ENCODE data around the gene SKIL.
"Not testable (repeated sequence)": the region's sequence is repeated elsewhere in the genome, so short reads cannot be mapped to it uniquely, and the experiment has no call there.

The SKIL gene, protein sequence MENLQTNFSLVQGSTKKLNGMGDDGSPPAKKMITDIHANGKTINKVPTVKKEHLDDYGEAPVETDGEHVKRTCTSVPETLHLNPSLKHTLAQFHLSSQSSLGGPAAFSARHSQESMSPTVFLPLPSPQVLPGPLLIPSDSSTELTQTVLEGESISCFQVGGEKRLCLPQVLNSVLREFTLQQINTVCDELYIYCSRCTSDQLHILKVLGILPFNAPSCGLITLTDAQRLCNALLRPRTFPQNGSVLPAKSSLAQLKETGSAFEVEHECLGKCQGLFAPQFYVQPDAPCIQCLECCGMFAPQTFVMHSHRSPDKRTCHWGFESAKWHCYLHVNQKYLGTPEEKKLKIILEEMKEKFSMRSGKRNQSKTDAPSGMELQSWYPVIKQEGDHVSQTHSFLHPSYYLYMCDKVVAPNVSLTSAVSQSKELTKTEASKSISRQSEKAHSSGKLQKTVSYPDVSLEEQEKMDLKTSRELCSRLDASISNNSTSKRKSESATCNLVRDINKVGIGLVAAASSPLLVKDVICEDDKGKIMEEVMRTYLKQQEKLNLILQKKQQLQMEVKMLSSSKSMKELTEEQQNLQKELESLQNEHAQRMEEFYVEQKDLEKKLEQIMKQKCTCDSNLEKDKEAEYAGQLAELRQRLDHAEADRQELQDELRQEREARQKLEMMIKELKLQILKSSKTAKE
- 91.9 to 252 reads per million in 2 donors for total RNA-seq

DNA sequence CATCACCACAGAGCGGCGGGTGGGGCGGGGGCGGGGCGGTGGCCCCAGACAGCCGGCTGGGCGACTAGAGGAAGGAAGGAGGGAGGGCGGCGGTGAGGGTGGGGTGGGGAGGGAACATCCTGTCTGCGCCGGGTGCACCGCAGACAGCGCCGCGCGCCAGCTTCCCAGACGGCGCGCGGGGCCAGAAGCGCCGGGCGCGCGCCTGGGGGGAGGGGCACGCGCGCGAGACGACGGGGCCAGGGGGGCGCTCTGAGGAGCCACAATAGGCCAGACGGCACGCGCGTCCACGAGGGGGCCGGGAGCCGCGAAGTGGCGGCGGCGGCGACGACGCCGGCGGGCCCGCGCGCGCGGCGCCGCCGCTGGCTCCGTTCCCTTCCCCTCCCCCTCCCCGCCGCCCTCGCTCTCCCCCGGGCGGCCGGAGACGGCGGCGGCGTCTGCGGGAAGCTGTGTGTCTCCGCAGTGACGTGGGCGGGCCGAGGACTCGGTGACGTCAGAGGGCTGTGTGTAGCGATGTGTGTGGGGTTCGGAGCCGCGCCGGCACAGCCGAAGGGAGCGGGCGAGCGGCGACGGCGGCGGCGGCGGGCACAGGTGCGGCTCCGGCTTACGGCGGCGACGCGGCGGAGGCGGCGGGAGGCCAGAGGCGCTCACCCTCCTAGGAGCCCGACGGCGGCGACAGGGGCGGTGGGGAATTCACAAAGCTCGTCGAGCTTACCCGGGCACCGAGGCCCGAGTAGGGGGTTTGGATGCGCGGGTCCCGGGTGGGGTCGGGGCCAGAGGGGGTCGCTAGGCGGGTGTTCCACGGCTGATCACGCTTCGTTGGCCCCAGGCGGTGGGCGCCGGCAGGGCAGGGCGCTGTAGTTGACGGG lies at the start of gene SKIL:
SKIL (plus strand) TSS at position 540 of the 866 bp plus-strand sequence. CDS start 2,617 bp downstream, outside the sequence.
- DNase-seq: peak; percentile 97

DNA sequence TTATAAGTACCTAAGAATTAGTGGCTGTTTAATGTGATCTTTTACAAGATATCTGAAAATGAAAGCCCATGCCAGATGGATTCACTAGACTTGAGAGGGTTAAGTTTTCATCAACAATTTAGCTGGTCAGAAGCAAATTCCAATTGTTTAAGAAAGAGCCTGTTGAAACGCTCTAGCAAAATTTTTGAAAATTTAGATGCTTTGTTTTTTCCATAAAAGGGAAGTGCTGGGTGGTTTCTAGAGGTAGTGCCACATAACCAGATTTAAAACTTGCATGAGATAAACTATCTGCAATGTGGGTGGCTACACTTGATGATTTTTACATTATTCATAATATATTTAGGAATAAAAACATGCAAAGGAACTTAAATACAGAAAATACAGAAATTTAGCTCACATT lies 48.5 kb upstream of the SKIL start:
- no peak for DNase-seq

DNA sequence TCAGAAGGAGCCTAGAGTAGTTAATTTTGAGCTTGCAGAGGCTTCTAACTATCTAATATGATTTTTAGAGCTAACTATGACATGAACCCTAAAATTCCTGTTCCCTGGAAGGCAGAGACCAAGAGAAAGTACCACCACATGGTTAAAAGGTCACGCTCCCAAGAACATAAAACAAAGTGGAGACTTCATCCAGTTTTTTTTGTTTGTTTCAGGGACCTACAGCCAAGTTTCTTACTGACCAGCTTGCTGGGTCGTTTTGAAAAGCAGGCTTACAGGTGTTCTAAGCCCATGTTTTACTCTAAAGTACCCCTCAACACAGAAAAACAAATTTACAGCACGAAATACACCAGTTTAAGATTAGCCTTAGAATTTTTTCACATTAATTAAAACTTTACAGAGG lies 39.6 kb upstream of the SKIL start:
- DNase-seq: no peak

DNA sequence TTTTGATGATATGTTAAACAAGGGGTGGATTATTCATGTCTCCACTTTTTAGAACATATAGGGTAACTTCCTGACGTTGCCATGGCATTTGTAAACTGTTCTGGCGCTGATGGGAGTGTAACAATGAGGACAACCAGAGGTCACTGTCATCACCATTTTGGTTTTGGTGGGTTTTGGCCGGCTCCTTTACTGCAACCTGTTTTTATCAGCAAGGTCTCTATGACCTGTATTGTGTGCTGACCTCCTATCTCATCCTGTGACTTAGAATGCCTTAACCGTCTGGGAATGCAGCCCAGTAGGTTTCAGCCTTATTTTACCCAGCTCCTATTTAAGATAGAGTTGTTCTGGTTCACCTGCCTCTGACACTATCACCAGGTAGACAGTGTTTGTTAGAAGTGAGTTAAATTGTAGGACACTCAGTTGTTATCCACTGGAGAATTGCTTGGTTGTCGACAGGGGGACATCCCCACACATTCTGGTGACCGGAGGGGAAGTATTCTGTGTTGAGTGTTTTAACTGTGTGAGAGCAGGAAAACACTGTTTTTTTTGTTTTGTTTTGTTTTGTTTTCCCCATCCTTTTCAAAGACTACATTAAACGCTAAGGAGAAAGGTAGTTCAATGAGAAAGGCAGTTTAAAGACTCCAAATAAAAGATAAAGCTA lies 36.9 kb upstream of the SKIL start:
- DNase-seq: no peak

DNA sequence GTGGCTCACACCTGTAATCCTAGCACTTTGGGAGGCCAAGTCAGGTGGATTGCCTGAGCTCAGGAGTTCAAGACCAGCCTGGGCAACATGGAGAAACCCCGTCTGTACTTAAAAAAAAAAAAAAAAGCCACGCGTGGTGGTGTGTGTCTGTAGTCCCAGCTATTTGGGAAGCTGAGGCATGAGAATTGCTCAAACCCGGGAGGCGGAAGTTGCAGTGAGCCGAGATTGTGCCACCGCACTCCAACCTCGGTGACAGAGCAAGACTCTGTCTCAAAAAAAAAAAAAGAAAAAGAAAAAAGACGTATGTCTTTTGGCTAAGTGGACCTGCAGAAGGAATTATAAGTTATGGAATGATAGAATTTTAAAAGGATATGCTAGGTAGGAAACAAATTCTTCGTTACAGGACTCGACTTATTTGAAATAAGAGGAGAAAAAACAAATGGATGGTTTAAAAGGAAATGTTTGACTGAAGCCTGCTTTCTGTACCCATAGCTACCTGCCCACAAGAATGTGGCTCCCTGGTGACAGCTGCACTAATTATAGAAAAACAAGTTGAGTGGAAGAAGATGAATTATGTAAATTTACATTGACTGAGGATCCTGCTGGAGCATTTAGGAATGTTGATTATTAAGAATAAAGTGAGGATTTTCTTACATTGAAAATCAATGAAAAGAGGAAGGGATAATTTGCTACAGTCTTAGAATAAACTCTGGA lies 36.0 kb upstream of the SKIL start:
- no peak for DNase-seq

DNA sequence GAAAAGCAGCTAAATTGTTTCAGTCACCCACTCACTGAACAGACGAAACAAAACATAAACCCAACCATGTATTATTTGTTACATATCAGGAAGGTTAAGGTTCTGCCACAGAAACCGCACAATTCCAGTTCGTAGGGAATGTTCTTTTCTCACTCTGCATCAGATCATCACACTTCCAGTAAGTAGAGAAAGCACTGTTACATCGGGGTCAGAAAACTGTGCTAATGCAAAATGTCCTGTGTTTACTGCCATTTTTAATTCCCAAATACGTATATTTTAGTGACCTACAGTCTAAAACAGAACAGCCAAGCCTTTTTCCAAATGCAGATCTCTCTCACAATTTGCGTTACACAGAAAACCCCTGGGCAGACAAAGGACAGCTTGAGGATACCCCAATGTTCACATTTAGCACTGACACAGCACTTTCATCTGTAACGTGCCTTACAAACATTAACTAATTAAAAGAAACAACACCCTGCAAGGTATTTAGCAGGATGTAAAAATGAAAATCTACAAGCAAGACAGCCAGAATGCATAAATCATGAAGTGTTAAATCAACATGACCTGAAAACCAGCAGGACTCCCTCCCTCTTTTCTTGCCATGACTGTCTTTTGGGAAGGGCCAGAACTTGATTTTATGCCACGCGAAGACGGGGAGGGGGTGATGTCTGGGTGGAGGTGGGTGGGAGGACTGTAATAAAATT lies 34.8 kb upstream of the SKIL start:
- DNase-seq: no peak

DNA sequence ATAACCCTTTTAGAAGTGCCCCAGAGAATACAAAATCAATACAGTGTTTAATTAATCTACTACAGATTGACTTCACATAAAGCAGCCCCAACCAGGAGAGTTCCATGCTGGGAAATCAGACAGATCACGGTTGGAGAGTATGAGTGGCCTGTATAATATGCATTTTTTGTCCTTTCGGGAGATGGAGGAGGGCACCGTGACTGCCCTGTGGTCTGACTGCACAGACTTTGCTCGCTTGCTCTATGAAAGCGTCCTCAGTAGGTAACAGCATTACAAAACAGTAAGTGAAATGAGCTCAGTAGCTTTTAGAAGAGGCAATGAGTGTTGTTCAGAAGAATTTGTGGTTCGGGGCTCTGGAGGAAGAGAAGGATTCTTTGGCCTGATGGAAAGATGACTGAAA lies 34.2 kb upstream of the SKIL start:
- no peak for DNase-seq

DNA sequence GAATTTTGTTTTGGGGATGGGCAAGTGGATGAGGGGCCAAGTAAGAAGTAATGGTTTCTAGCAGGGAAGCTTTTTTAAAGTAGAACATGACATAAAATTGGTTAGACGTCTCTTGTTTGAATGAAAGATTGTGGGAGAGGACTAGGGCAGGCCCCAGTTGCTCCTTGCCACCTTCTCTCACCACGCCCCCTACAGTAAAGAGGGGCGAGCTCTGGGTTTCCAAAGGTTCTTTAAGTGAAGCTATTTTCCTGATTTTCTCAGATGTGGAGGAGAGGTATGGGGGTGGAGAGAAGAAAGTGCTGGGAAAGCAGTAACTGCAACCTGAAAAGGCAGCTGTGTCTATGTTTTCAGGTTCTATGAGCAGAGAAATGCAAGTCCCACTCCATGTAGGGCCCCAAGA lies 32.6 kb upstream of the SKIL start:
- no peak for DNase-seq

DNA sequence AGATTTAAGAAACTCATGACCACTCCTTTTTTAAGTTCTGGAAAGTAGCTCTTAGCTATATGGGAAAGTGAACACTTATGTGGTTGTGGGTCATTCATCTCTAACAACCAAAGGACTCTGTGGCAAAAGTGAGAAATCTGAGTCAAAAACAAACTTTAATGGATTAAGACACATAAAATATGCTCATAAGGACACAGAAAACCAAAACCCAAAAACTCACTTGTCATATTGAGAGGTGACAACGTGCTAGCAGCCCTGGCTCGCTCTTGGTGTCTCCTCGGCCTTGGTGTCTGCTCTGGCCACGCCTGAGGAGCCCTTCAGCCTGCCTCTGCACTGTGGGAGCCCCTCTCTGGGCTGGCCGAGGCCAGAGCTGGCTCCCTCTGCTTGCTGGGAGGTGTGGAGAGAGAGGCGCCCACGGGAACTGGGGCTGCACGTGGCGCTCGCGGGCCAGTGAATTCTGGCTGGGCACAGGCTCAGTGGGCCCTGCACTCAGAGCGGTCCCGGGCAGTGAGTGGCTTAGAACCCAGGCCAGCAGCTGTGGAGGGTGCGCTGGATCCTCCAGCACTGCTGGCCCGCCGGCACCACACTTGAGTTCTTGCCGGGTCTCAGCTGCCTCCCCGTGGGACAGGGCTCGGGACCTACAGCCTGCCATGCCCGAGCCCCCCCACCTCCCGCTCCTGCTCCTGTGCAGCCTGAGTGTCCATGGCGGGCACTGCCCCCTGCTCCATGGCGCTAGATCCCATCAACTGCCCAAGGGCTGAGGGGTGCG lies 30.3 kb upstream of the SKIL start:
- DNase-seq: no peak

DNA sequence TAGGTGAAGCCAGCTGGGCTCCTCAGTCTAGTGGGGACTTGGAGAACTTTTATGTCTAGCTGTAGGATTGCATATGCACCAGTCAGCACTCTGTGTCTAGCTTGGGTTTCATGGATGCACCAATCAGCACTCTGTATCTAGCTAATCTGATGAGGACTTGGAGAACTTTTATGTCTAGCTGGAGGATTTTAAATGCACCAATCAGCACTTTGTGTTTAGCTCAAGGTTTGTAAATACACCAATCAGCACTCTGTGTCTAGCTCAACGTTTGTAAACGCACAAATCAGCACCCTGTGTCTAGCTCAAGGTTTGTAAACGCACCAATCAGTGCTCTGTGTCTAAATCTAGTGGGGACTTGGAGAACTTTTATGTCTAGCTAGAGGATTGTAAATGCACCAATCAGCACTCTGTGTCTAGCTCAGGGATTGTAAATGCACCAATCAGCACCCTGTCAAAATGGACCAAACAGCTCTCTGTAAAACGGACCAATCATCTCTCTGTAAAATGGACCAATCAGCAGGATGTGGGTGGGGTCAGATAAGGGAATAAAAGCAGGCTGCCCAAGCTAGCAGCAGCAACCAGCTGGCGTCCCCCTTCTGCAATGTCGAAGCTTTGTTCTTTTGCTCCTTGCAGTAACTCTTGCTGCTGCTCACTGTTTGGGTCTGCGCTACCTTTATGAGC lies 29.5 kb upstream of the SKIL start:
- not testable (repeated sequence) for DNase-seq

DNA sequence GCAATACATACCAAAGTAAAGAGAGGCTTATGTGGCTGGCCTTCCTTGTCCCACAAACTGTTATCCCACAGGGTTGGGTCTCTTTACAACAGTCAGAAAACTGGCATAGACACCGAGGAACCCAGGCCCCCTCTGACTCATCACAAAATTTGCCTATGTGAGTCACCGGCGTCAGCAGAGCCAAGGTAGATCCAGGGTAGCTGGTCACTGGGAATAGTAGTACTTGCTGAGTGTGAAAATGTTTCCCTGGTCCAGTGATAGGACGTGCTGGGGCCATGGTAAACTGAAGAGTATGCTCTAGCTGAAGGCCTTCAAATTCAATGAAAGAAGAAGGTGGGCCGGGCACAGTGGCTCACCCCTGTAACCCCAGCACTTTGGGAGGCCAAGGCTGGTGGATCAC lies 27.1 kb upstream of the SKIL start:
- DNase-seq: no peak

DNA sequence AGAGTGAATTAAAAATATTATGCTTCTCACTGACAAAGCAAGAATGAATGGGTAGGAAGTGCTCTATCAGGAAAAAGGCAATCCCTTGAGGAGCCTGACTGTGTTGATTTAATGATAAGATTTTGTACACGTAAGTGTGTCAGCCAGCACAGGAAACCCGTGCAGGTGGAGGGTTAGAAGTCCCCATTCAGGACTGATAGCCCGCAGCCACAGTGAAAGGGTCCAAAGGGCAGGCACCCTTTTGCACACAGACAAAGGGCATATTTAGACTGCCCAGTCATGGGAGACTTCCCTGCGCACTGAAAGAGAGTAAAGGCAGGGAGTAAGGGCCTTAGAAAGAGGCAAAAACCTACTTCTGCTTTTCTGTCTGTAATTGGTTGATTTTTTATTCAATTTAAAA lies 26.4 kb upstream of the SKIL start:
- no peak for DNase-seq

DNA sequence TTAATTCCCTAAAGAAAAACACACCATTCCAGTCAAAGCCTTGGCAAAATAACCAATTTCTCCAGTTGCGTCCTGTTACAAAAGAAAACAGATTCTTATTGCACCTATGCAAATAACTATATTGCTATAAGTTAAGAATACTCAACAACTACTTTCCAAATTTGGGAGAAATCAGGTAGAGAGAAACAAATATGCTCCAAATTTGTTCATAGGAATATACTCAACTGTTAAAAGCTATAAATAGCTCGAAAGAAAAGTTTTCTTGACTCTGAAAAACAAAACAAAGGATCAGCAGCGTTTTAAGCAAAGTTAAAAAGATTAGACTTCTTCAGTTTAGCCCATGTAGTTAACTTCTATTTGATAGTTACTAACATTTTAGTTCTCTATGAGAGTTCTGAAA lies 20.1 kb upstream of the SKIL start:
- DNase-seq: no peak

DNA sequence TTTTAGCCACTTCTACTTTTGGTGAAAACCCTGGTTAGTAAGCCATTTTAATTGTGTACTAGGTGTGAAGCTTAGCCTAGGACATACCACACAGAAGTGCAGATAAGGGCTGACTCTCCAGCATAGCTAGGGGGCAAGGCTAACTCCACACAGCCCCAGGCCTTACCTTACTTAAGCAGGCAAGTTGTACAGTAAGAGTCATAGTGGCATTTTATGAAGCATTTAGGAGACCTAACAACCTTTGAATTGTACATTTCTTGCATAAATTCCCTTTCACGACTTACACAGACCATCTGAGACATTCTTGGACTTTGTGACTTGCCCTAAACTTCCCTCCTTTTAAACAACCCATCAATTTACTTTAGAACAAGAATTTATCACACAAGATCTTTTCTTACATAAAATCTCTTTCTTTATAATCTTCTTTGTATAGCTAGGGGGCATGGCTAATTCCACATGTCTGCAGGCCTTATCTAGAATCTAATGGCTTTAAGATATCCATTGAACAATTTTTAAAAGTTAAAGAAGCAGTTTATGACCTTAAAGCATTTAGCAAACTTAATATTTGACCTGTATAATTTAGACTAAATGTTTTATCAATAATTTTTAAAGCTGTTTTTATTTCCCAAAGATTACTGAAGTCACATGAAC lies 18.7 kb upstream of the SKIL start:
- DNase-seq: no peak

DNA sequence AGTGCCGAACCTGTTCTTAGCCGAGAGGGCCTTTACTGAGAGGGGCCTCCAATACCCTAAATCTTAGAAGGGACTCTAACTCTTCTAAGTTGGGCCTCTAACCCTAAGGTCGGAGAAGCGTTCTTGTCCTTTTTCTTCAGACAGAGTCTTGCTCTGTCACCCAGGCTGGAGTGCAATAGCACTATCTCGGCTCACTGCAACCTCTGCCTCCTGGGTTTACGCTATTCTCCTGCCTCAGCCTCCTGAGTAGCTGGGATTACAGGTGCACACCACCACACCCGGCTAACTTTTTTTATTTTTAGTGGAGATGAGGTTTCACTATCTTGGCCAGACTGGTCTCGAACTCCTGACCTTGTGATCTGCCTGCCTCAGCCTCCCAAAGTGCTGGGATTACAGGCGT lies 15.2 kb upstream of the SKIL start:
- not testable (repeated sequence) for DNase-seq

DNA sequence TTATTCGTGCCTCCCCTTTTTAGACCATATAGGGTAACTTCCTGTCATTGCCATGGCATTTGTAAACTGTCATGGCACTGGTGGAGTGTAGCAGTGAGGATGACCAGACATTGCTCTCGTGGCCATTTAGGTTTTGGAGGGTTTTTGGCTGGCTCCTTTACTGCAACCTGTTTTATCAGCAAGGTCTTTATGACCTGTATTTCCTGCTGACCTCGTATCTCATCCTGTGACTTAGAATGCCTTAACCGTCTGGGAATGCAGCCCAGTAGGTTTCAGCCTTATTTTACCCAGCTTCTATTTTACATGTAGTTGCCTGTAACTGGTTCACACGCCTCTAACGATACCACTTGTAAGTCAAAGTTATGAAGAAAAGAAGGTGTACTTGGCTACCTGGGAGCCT lies 13.7 kb upstream of the SKIL start:
- not testable (repeated sequence) for DNase-seq

DNA sequence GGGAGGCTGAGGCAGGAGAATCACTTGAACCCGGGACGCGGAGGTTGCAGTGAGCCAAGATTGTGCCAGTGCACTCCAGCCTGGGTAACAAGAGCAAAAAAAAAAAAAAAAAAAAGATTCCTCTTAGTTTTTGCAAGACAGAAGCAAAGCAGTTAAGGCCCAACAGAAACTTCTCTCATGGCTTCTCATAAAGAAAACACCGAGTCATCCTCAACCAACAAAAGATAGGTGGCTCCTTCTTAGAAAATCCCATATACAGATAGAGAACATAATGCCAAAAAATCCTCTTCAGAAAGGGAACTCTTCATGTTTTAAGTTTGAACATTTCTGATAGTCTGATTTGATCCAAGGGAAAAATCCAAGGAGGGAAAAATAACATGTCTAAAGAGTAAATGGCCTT lies 12.5 kb upstream of the SKIL start:
- no peak for DNase-seq

DNA sequence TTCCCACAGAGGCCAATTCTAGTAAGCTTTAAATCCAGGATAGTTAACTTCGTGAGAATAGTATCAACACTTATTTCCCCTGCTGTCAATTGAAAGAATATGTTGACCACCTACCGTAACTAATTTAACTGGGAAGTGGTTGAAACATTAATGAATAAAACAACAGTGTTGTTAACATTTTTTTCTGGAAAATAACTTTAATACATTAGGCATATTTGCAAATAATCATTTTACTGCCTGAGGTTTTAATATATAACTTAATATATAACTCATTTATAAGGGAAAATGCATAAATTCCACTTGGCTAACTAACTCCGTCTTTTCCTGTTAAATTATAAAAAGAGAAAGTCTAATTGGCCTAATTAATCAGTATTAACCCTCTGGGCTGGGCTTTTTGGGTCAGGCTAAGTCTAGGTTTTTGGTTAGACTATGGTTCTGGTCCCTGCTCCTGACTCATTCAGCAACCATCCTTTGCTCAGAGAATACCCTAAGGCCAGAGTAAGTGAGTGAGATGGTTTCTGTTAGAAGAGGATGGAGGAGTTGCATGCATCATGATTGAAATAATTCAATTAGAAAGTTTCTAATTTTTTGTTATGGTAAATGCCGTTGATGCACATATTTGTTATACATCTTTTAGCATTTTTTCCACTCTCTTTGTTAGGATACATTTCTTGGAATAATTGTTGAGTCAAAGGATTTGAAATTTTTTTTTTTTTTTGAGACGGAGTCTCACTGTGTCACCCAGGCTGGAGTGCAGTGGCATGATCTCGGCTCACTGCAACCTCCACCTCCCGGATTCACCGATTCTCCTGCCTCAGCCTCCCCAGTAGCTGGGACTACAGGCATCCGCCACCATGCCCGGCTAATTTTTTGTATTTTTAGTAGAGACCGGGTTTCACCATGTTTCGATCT lies 10.8 kb upstream of the SKIL start:
- DNase-seq: no peak
